Caco-2 (cell line): ENCODE data around the gene PCED1B. TPM values are rescaled to one million over a fixed set of nuclear protein-coding genes. Genes with fewer than 3 reads are reported as not detected.

Experiments used
- BruUV-seq: library from RNA; stranded (reverse); fragments of 400-500 nt; replicated peaks from 2 replicates; lab custom pipeline; 2021; lab: Mats Ljungman, UMichigan
- CTCF ChIA-PET: fragments of 300-600 bp; sonication (Branson Sonifier 250); formaldehyde crosslinking; loops from one replicate; lab custom pipeline; 2022; ENCODE audit warnings: antibody characterized with exemption; lab: Charles Lee
- POLR2A ChIA-PET: fragments of 300-600 bp; sonication (Branson Sonifier 250); formaldehyde crosslinking; loops from one replicate; lab custom pipeline; 2022; ENCODE audit warnings: antibody characterized with exemption; lab: Charles Lee
- DNase-seq, 2 experiments: peaks; one replicate each; pipeline versions ENCODE4 v3.0.0 to v3.0.0-alpha.2; 2020 to 2022
- H3K27me3 ChIP-seq: replicated peaks from 2 replicates; pipeline ENCODE4 v1.6.0; 2011; ENCODE audit warnings: low read length; ENCODE audit not compliant: control insufficient read depth, insufficient read depth
- H3K36me3 ChIP-seq: 2 replicates; pipeline ENCODE4 v1.5.1; 2011; ENCODE audit warnings: low read length; ENCODE audit not compliant: control insufficient read depth, insufficient read depth
- H3K4me1 ChIP-seq: fragments of 250-450 bp; sonication (Bioruptor Pico); 2 replicates; pipeline ENCODE4 v1.5.1; 2020; ENCODE audit warnings: mild to moderate bottlenecking
- H3K4me3 ChIP-seq: 2 replicates; pipeline ENCODE4 v1.5.1; 2011; ENCODE audit warnings: low read depth, mild to moderate bottlenecking, control low read depth, low read length
- H3K9me3 ChIP-seq: fragments of 250-450 bp; sonication (Bioruptor Pico); 2 replicates; pipeline ENCODE4 v1.5.1; 2020; ENCODE audit warnings: mild to moderate bottlenecking, moderate library complexity
- H3K27ac Mint-ChIP-seq: one replicate; pipeline ENCODE4 v1.8.0; 2022; ENCODE audit warnings: mixed read lengths; ENCODE audit not compliant: unreplicated experiment
- H3K27me3 Mint-ChIP-seq: one replicate; pipeline ENCODE4 v1.8.0; 2022; ENCODE audit warnings: mixed read lengths; ENCODE audit not compliant: insufficient read depth, unreplicated experiment
- H3K36me3 Mint-ChIP-seq: one replicate; pipeline ENCODE4 v1.8.0; 2022; ENCODE audit warnings: mild to moderate bottlenecking, mixed read lengths; ENCODE audit not compliant: insufficient read depth, unreplicated experiment
- H3K4me1 Mint-ChIP-seq: one replicate; pipeline ENCODE4 v1.8.0; 2022; ENCODE audit warnings: low read depth, mixed read lengths; ENCODE audit not compliant: unreplicated experiment
- H3K4me3 Mint-ChIP-seq: one replicate; pipeline ENCODE4 v1.8.0; 2022; ENCODE audit warnings: mild to moderate bottlenecking, moderate library complexity, mixed read lengths; ENCODE audit not compliant: unreplicated experiment
- H3K9me3 Mint-ChIP-seq: one replicate; pipeline ENCODE4 v1.8.0; 2022; ENCODE audit warnings: mixed read lengths; ENCODE audit not compliant: unreplicated experiment
- intact Hi-C: fragments of 100-400 bp; cut with micrococcal nuclease; formaldehyde crosslinking; loops from one replicate; pipeline ENCODE4 v1.10.0; 2022; ENCODE audit not compliant: unreplicated experiment
- total RNA-seq: library from RNA; stranded (reverse); gene quantifications from 2 replicates; pipeline ENCODE4 v1.2.3, GENCODE V29; 2022
- TF ChIP-seq, protein P1 (sequence below), 2 experiments: fragments of 200-600 bp in 1 of 2; IDR thresholded peaks; 1 replicate in 1 of 2; 2 replicates in 1 of 2; pipeline versions ENCODE4 v1.5.1 to v1.8.0; 2011 to 2022; ENCODE audit warnings: antibody characterized with exemption in 1 of 2, control low read depth in 1 of 2, inconsistent platforms in 1 of 2, low read depth in 1 of 2, low read length in 1 of 2, mild to moderate bottlenecking in 1 of 2, moderate library complexity in 1 of 2; ENCODE audit not compliant: insufficient read depth in 1 of 2, severe bottlenecking in 1 of 2, unreplicated experiment in 1 of 2

The PCED1B gene
- total RNA-seq, 1 experiment from 2014 or later = 7.0 TPM

GRCh38 chr12:47065546-47065945 is 13.9 kb upstream of the PCED1B start:
- TF ChIP-seq, protein P1, sequence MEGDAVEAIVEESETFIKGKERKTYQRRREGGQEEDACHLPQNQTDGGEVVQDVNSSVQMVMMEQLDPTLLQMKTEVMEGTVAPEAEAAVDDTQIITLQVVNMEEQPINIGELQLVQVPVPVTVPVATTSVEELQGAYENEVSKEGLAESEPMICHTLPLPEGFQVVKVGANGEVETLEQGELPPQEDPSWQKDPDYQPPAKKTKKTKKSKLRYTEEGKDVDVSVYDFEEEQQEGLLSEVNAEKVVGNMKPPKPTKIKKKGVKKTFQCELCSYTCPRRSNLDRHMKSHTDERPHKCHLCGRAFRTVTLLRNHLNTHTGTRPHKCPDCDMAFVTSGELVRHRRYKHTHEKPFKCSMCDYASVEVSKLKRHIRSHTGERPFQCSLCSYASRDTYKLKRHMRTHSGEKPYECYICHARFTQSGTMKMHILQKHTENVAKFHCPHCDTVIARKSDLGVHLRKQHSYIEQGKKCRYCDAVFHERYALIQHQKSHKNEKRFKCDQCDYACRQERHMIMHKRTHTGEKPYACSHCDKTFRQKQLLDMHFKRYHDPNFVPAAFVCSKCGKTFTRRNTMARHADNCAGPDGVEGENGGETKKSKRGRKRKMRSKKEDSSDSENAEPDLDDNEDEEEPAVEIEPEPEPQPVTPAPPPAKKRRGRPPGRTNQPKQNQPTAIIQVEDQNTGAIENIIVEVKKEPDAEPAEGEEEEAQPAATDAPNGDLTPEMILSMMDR (IDR thresholded peaks at IDR 0.05; ENCODE audit: insufficient read depth in 1 of 2, low read depth in 1 of 2, low read length in 1 of 2, severe bottlenecking in 1 of 2, unreplicated experiment in 1 of 2) = no peak
- Mint-ChIP-seq H3K27me3 (no peaks in the 10 kb centered on the region), H3K27ac (no peak overlapping the region), H3K36me3 (peaks cover 6% of the 10 kb centered on the region), H3K4me3 (no peak overlapping the region), H3K4me1 (no peaks in the 10 kb centered on the region), H3K9me3 (no peaks in the 10 kb centered on the region)
- no peaks in the 10 kb centered on the region for H3K27me3 ChIP-seq
- H3K4me1 ChIP-seq = no peaks in the 10 kb centered on the region
- intact Hi-C loops = no loop called here
- DNase-seq = no peak
- no peaks in the 10 kb centered on the region for H3K36me3 ChIP-seq
- H3K9me3 ChIP-seq = no peaks in the 10 kb centered on the region
- BruUV-seq = no TSS peak
- ChIA-PET CTCF (interaction anchor here (0.7 kb wide), 1 partner anchor 33 kb away, joined by 3 read pairs; no protein-coding TSS in a partner anchor), POLR2A (no interaction called here)
- H3K4me3 ChIP-seq = no peak overlapping the region

GRCh38 chr12:47066278-47067025 is 13.0 kb upstream of the PCED1B start:
- TF ChIP-seq, protein P1 (IDR thresholded peaks at IDR 0.05; ENCODE audit: insufficient read depth in 1 of 2, low read depth in 1 of 2, low read length in 1 of 2, severe bottlenecking in 1 of 2, unreplicated experiment in 1 of 2) = no peak
- BruUV-seq = no TSS peak
- no peaks in the 10 kb centered on the region for H3K36me3 ChIP-seq
- Mint-ChIP-seq H3K4me3 (no peak overlapping the region), H3K9me3 (no peaks in the 10 kb centered on the region), H3K36me3 (peaks cover 6% of the 10 kb centered on the region), H3K27ac (no peak overlapping the region), H3K27me3 (no peaks in the 10 kb centered on the region), H3K4me1 (no peaks in the 10 kb centered on the region)
- H3K27me3 ChIP-seq = no peaks in the 10 kb centered on the region
- no peaks in the 10 kb centered on the region for H3K4me1 ChIP-seq
- intact Hi-C loops = no loop called here
- ChIA-PET CTCF (interaction anchor here (0.7 kb wide), 1 partner anchor 34 kb away, joined by 3 read pairs; no protein-coding TSS in a partner anchor), POLR2A (no interaction called here)
- no peaks in the 10 kb centered on the region for H3K9me3 ChIP-seq
- H3K4me3 ChIP-seq = no peak overlapping the region
- DNase-seq = no peak

- intact Hi-C loops = no loop called here
- no peak overlapping the region for H3K27ac Mint-ChIP-seq
- H3K36me3 ChIP-seq = no peaks in the 10 kb centered on the region
- H3K4me1 Mint-ChIP-seq = no peaks in the 10 kb centered on the region
- CTCF ChIA-PET = no interaction called here
- H3K36me3 Mint-ChIP-seq = peaks cover 6% of the 10 kb centered on the region
- no peaks in the 10 kb centered on the region for H3K9me3 ChIP-seq
- TF ChIP-seq, protein P1 (IDR thresholded peaks at IDR 0.05; ENCODE audit: insufficient read depth in 1 of 2, low read depth in 1 of 2, low read length in 1 of 2, severe bottlenecking in 1 of 2, unreplicated experiment in 1 of 2) = no peak
- POLR2A ChIA-PET = no interaction called here
- H3K27me3 ChIP-seq = no peaks in the 10 kb centered on the region
- no peaks in the 10 kb centered on the region for H3K9me3 Mint-ChIP-seq
- H3K4me1 ChIP-seq = no peaks in the 10 kb centered on the region
- BruUV-seq = no TSS peak
- H3K4me3 ChIP-seq = no peak overlapping the region
- H3K27me3 Mint-ChIP-seq = no peaks in the 10 kb centered on the region
- H3K4me3 Mint-ChIP-seq = no peak overlapping the region
- DNase-seq = no peak
Measured at GRCh38 chr12:47067176-47067575, 12.2 kb upstream of the PCED1B start.
